ES-I3 (cell line): ENCODE results near the gene SKA1.
"Not testable (repeated sequence)": the region's sequence is repeated elsewhere in the genome, so short reads cannot be mapped to it uniquely, and the experiment has no call there.

Source experiments
- H3K36me3 ChIP-seq: 2 replicates; pipeline ENCODE4 v1.6.1; 2013; ENCODE audit warnings: mild to moderate bottlenecking, low read length, control low read depth, moderate library complexity; ENCODE audit not compliant: insufficient read depth
- H3K4me1 ChIP-seq: 2 replicates; pipeline ENCODE4 v1.6.1; 2013; ENCODE audit warnings: mild to moderate bottlenecking, control low read depth, low read length; ENCODE audit not compliant: insufficient read depth
- H3K9ac ChIP-seq: 2 replicates; pipeline ENCODE4 v1.6.1; 2013; ENCODE audit warnings: low read depth, mild to moderate bottlenecking, low read length, moderate library complexity
- H3K9me3 ChIP-seq: 2 replicates; pipeline ENCODE4 v1.6.1; 2013; ENCODE audit warnings: mild to moderate bottlenecking, low read length, moderate library complexity; ENCODE audit not compliant: control insufficient read depth, insufficient read depth

Gene SKA1

GRCh38 chr18:50369672-50370071 lies 5.2 kb upstream of the SKA1 start:
- Histone ChIP-seq H3K9ac (no peak overlapping the region), H3K4me1 (peaks cover 5% of the 10 kb centered on the region; the same call in 1 of the 2 replicates), H3K36me3 (no peaks in the 10 kb centered on the region), H3K9me3 (peaks cover 11% of the 10 kb centered on the region; the same call in 1 of the 2 replicates)

GRCh38 chr18:50372743-50373142 lies 2.1 kb upstream of the SKA1 start:
- Histone ChIP-seq H3K9ac (no peak overlapping the region), H3K9me3 (peaks cover 11% of the 10 kb centered on the region; the same call in 1 of the 2 replicates), H3K36me3 (no peaks in the 10 kb centered on the region), H3K4me1 (peaks cover 11% of the 10 kb centered on the region; the same call in 1 of the 2 replicates)

- H3K9ac ChIP-seq, result no peak overlapping the region
- no peaks in the 10 kb centered on the region for H3K36me3 ChIP-seq
- H3K4me1 ChIP-seq, result peaks cover 11% of the 10 kb centered on the region; the same call in 1 of the 2 replicates
- peaks cover 11% of the 10 kb centered on the region; the same call in 1 of the 2 replicates for H3K9me3 ChIP-seq
These were observed 1.2 kb upstream of the SKA1 start for GRCh38 chr18:50373561-50374219.

GRCh38 chr18:50374220-50374752 lies 560 bp upstream of the SKA1 start:
- Histone ChIP-seq H3K9me3 (peaks cover 11% of the 10 kb centered on the region; the same call in 1 of the 2 replicates), H3K9ac (peak overlapping the region; percentile 62), H3K4me1 (peaks cover 11% of the 10 kb centered on the region; the same call in 1 of the 2 replicates), H3K36me3 (no peaks in the 10 kb centered on the region)

- Histone ChIP-seq H3K36me3 (peaks cover 3% of the 10 kb centered on the region; the same call in 1 of the 2 replicates), H3K4me1 (peaks cover 11% of the 10 kb centered on the region; the same call in 1 of the 2 replicates), H3K9me3 (peaks cover 5% of the 10 kb centered on the region; the same call in 1 of the 2 replicates), H3K9ac (no peak overlapping the region)
These were observed 2.4 kb downstream of the SKA1 start for GRCh38 chr18:50377061-50377798.

GRCh38 chr18:50388988-50389387 lies 14.1 kb downstream of the SKA1 start:
- Histone ChIP-seq H3K36me3 (no peaks in the 10 kb centered on the region), H3K4me1 (no peaks in the 10 kb centered on the region), H3K9ac (no peak overlapping the region), H3K9me3 (no peaks in the 10 kb centered on the region)

- no peaks in the 10 kb centered on the region for H3K9me3 ChIP-seq
- no peaks in the 10 kb centered on the region for H3K36me3 ChIP-seq
- H3K9ac ChIP-seq, result no peak overlapping the region
- H3K4me1 ChIP-seq, result 0 out of 2 replicates have a peak, but pooled peaks cover 9% of the 10 kb centered on the region
These were observed 19.0 kb downstream of the SKA1 start for GRCh38 chr18:50393802-50394201.

- no peak overlapping the region for H3K9ac ChIP-seq
- H3K36me3 ChIP-seq, result no peaks in the 10 kb centered on the region
- no peaks in the 10 kb centered on the region for H3K9me3 ChIP-seq
- 0 out of 2 replicates have a peak, but pooled peaks cover 19% of the 10 kb centered on the region for H3K4me1 ChIP-seq
These were observed 20.2 kb downstream of the SKA1 start for GRCh38 chr18:50395093-50395492.

GRCh38 chr18:50396005-50396660 lies 21.3 kb downstream of the SKA1 start:
- Histone ChIP-seq H3K9ac (no peak overlapping the region), H3K4me1 (0 out of 2 replicates have a peak, but pooled peaks cover 21% of the 10 kb centered on the region), H3K36me3 (no peaks in the 10 kb centered on the region), H3K9me3 (no peaks in the 10 kb centered on the region)

- H3K9me3 ChIP-seq, result no peaks in the 10 kb centered on the region
- peaks cover 25% of the 10 kb centered on the region; the same call in 1 of the 2 replicates for H3K4me1 ChIP-seq
- no peaks in the 10 kb centered on the region for H3K36me3 ChIP-seq
- no peak overlapping the region for H3K9ac ChIP-seq
These were observed 22.2 kb downstream of the SKA1 start for GRCh38 chr18:50397023-50397422.

GRCh38 chr18:50398099-50398498 lies 23.3 kb downstream of the SKA1 start:
- H3K36me3 ChIP-seq, result no peaks in the 10 kb centered on the region
- peak overlapping the region; percentile 49; the same call in 1 of the 2 replicates for H3K9ac ChIP-seq
- H3K9me3 ChIP-seq, result no peaks in the 10 kb centered on the region
- peaks cover 25% of the 10 kb centered on the region; the same call in 1 of the 2 replicates for H3K4me1 ChIP-seq

- Histone ChIP-seq H3K4me1 (peaks cover 25% of the 10 kb centered on the region; the same call in 1 of the 2 replicates), H3K36me3 (no peaks in the 10 kb centered on the region), H3K9me3 (no peaks in the 10 kb centered on the region), H3K9ac (no peak overlapping the region)
These were observed 24.1 kb downstream of the SKA1 start for GRCh38 chr18:50398947-50399346.

GRCh38 chr18:50399582-50399981 lies 24.7 kb downstream of the SKA1 start:
- peaks cover 25% of the 10 kb centered on the region; the same call in 1 of the 2 replicates for H3K4me1 ChIP-seq
- no peak overlapping the region for H3K9ac ChIP-seq
- H3K9me3 ChIP-seq, result no peaks in the 10 kb centered on the region
- no peaks in the 10 kb centered on the region for H3K36me3 ChIP-seq

- H3K9ac ChIP-seq, result not testable (repeated sequence)
These were observed 25.6 kb downstream of the SKA1 start for GRCh38 chr18:50400438-50400837.

More at GRCh38 chr18:50400438-50400837, 25.6 kb downstream of the SKA1 start:
- peaks cover 25% of the 10 kb centered on the region; the same call in 1 of the 2 replicates for H3K4me1 ChIP-seq
- H3K9me3 ChIP-seq, H3K36me3 ChIP-seq: not testable (repeated sequence)
